Activated CD4-positive, alpha-beta T cell treated with anti-CD3 and anti-CD28 coated beads, Interleukin-2, amount 10 ng/mL, durations not matched to agents 24 days and 14 days (primary cell): ENCODE results near the gene APOL6. TPM values are rescaled to one million over a fixed set of nuclear protein-coding genes. Genes with fewer than 3 reads are reported as not detected.

ENCODE experiments used
- DNase-seq: peaks from one replicate; pipeline ENCODE4 v3.0.0; 2022
- H3K27ac Mint-ChIP-seq: one replicate; pipeline ENCODE4 v1.8.0; 2022; ENCODE audit warnings: mild to moderate bottlenecking, mixed read lengths
- H3K27me3 Mint-ChIP-seq: one replicate; pipeline ENCODE4 v1.8.0; 2022; ENCODE audit warnings: mixed read lengths
- H3K36me3 Mint-ChIP-seq: one replicate; pipeline ENCODE4 v1.8.0; 2022; ENCODE audit warnings: low read depth, mild to moderate bottlenecking, mixed read lengths
- H3K4me1 Mint-ChIP-seq: one replicate; pipeline ENCODE4 v1.8.0; 2021; ENCODE audit warnings: mixed read lengths
- H3K4me3 Mint-ChIP-seq: one replicate; pipeline ENCODE4 v1.8.0; 2022; ENCODE audit warnings: mild to moderate bottlenecking, moderate library complexity, mixed read lengths
- H3K9me3 Mint-ChIP-seq: one replicate; pipeline ENCODE4 v1.8.0; 2021; ENCODE audit warnings: mixed read lengths
- intact Hi-C: fragments of 100-400 bp; cut with micrococcal nuclease; formaldehyde crosslinking; loops from one replicate; pipeline ENCODE4 v1.15.1; 2023
- total RNA-seq: library from RNA; stranded (reverse); gene quantifications from 2 replicates; pipeline ENCODE4 v1.2.3, GENCODE V29; 2022

Gene APOL6
- total RNA-seq, 1 donor from 2014 or later, result 21.5 TPM

GRCh38 chr22:35611200-35611890 lies 36.9 kb upstream of the APOL6 start:
- DNase-seq, result no peak
- intact Hi-C loops, result no loop called here
- no peak overlapping the region for H3K27ac Mint-ChIP-seq
- H3K27me3 Mint-ChIP-seq, result peaks cover 4% of the 10 kb centered on the region
- H3K4me3 Mint-ChIP-seq, result no peak overlapping the region
- no peaks in the 10 kb centered on the region for H3K9me3 Mint-ChIP-seq
- no peaks in the 10 kb centered on the region for H3K36me3 Mint-ChIP-seq
- H3K4me1 Mint-ChIP-seq, result peaks cover 30% of the 10 kb centered on the region

- H3K4me1 Mint-ChIP-seq, result peaks cover 30% of the 10 kb centered on the region
- peaks cover 4% of the 10 kb centered on the region for H3K27me3 Mint-ChIP-seq
- intact Hi-C loops, result no loop called here
- H3K36me3 Mint-ChIP-seq, result no peaks in the 10 kb centered on the region
- no peaks in the 10 kb centered on the region for H3K9me3 Mint-ChIP-seq
- peak overlapping the region; percentile 42 for H3K27ac Mint-ChIP-seq
- no peak for DNase-seq
- H3K4me3 Mint-ChIP-seq, result no peak overlapping the region
Observed at GRCh38 chr22:35611891-35612576, 36.2 kb upstream of the APOL6 start.

- Mint-ChIP-seq H3K27ac (peak overlapping the region; percentile 18), H3K36me3 (no peaks in the 10 kb centered on the region), H3K27me3 (peaks cover 2% of the 10 kb centered on the region), H3K9me3 (no peaks in the 10 kb centered on the region), H3K4me1 (peaks cover 30% of the 10 kb centered on the region), H3K4me3 (no peak overlapping the region)
- intact Hi-C loops, result no loop called here
- no peak for DNase-seq
Observed at GRCh38 chr22:35612903-35613302, 35.3 kb upstream of the APOL6 start.

GRCh38 chr22:35614404-35614803 lies 33.8 kb upstream of the APOL6 start:
- Mint-ChIP-seq H3K4me3 (no peak overlapping the region), H3K36me3 (no peaks in the 10 kb centered on the region), H3K4me1 (peaks cover 30% of the 10 kb centered on the region), H3K27me3 (no peaks in the 10 kb centered on the region), H3K9me3 (no peaks in the 10 kb centered on the region), H3K27ac (no peak overlapping the region)
- intact Hi-C loops, result no loop called here
- no peak for DNase-seq

- Mint-ChIP-seq H3K9me3 (no peaks in the 10 kb centered on the region), H3K27ac (no peak overlapping the region), H3K4me1 (peaks cover 28% of the 10 kb centered on the region), H3K36me3 (no peaks in the 10 kb centered on the region), H3K27me3 (no peaks in the 10 kb centered on the region), H3K4me3 (no peak overlapping the region)
- intact Hi-C loops, result no loop called here
- DNase-seq, result no peak
Observed at GRCh38 chr22:35615156-35615555, 33.1 kb upstream of the APOL6 start.

GRCh38 chr22:35616043-35616442 lies 32.2 kb upstream of the APOL6 start:
- Mint-ChIP-seq H3K4me1 (peaks cover 25% of the 10 kb centered on the region), H3K9me3 (no peaks in the 10 kb centered on the region), H3K4me3 (no peak overlapping the region), H3K27ac (no peak overlapping the region), H3K27me3 (no peaks in the 10 kb centered on the region), H3K36me3 (no peaks in the 10 kb centered on the region)
- intact Hi-C loops, result no loop called here
- no peak for DNase-seq

- no peaks in the 10 kb centered on the region for H3K27me3 Mint-ChIP-seq
- intact Hi-C loops, result no loop called here
Observed at GRCh38 chr22:35617137-35617755, 31.0 kb upstream of the APOL6 start, which contains the start of gene MB. TSS of gene MB (minus strand) at chr22:35617329. CDS start at chr22:35617257, 72 bp downstream.

GRCh38 chr22:35618427-35619223 lies 29.6 kb upstream of the APOL6 start:
- H3K36me3 Mint-ChIP-seq, result no peaks in the 10 kb centered on the region
- H3K4me1 Mint-ChIP-seq, result peaks cover 10% of the 10 kb centered on the region
- H3K9me3 Mint-ChIP-seq, result no peaks in the 10 kb centered on the region
- intact Hi-C loops, result no loop called here
- DNase-seq, result no peak
- no peak overlapping the region for H3K4me3 Mint-ChIP-seq
- no peaks in the 10 kb centered on the region for H3K27me3 Mint-ChIP-seq
- H3K27ac Mint-ChIP-seq, result no peak overlapping the region

More at GRCh38 chr22:35617137-35617755, 31.0 kb upstream of the APOL6 start, which contains the start of gene MB:
- H3K36me3 Mint-ChIP-seq, result no peaks in the 10 kb centered on the region
- peaks cover 14% of the 10 kb centered on the region for H3K4me1 Mint-ChIP-seq
- H3K4me3 Mint-ChIP-seq, result no peak within 1 kb of the TSS
- H3K9me3 Mint-ChIP-seq, result no peaks in the 10 kb centered on the region
- no peak within 1 kb of the TSS for H3K27ac Mint-ChIP-seq
- DNase-seq, result no peak

- H3K27ac Mint-ChIP-seq, result no peak overlapping the region
Observed at GRCh38 chr22:35619336-35620094, 28.7 kb upstream of the APOL6 start.

GRCh38 chr22:35620624-35621251 lies 27.5 kb upstream of the APOL6 start:
- Mint-ChIP-seq H3K4me3 (no peak overlapping the region), H3K36me3 (no peaks in the 10 kb centered on the region), H3K27me3 (peaks cover under 1% of the 10 kb centered on the region), H3K27ac (no peak overlapping the region), H3K9me3 (no peaks in the 10 kb centered on the region), H3K4me1 (peaks cover 6% of the 10 kb centered on the region)
- no peak for DNase-seq
- intact Hi-C loops, result loop anchor here (5.0 to 10.0 kb wide), 2 partner anchors 188 to 224 kb away; no protein-coding TSS in a partner anchor

More at GRCh38 chr22:35619336-35620094, 28.7 kb upstream of the APOL6 start:
- peaks cover 10% of the 10 kb centered on the region for H3K4me1 Mint-ChIP-seq
- no peaks in the 10 kb centered on the region for H3K27me3 Mint-ChIP-seq
- DNase-seq, result no peak
- intact Hi-C loops, result loop anchor here (5.0 to 10.0 kb wide), 2 partner anchors 187 to 225 kb away; no protein-coding TSS in a partner anchor
- no peaks in the 10 kb centered on the region for H3K9me3 Mint-ChIP-seq
- no peaks in the 10 kb centered on the region for H3K36me3 Mint-ChIP-seq
- H3K4me3 Mint-ChIP-seq, result no peak overlapping the region

- Mint-ChIP-seq H3K9me3 (no peaks in the 10 kb centered on the region), H3K27ac (no peak overlapping the region), H3K27me3 (peaks cover 4% of the 10 kb centered on the region), H3K36me3 (no peaks in the 10 kb centered on the region), H3K4me1 (peaks cover 2% of the 10 kb centered on the region), H3K4me3 (no peak overlapping the region)
- intact Hi-C loops, result loop anchor here (5.0 to 10.0 kb wide), 2 partner anchors 189 to 223 kb away; no protein-coding TSS in a partner anchor
- DNase-seq, result no peak
Observed at GRCh38 chr22:35621451-35621850, 26.8 kb upstream of the APOL6 start.

- H3K27me3 Mint-ChIP-seq, result peaks cover 4% of the 10 kb centered on the region
- H3K4me1 Mint-ChIP-seq, result peaks cover 6% of the 10 kb centered on the region
- DNase-seq, result no peak
- intact Hi-C loops, result loop anchor here (5.0 to 10.0 kb wide), 2 partner anchors 190 to 222 kb away; no protein-coding TSS in a partner anchor
- H3K27ac Mint-ChIP-seq, result no peak overlapping the region
- no peak overlapping the region for H3K4me3 Mint-ChIP-seq
- no peaks in the 10 kb centered on the region for H3K9me3 Mint-ChIP-seq
- no peaks in the 10 kb centered on the region for H3K36me3 Mint-ChIP-seq
Observed at GRCh38 chr22:35622191-35622913, 25.9 kb upstream of the APOL6 start.
